Measurements from ENCODE around the gene DUSP22.
"Not testable (repeated sequence)": the region's sequence is repeated elsewhere in the genome, so short reads cannot be mapped to it uniquely, and the experiment has no call there.

DUSP22 gene

DNA sequence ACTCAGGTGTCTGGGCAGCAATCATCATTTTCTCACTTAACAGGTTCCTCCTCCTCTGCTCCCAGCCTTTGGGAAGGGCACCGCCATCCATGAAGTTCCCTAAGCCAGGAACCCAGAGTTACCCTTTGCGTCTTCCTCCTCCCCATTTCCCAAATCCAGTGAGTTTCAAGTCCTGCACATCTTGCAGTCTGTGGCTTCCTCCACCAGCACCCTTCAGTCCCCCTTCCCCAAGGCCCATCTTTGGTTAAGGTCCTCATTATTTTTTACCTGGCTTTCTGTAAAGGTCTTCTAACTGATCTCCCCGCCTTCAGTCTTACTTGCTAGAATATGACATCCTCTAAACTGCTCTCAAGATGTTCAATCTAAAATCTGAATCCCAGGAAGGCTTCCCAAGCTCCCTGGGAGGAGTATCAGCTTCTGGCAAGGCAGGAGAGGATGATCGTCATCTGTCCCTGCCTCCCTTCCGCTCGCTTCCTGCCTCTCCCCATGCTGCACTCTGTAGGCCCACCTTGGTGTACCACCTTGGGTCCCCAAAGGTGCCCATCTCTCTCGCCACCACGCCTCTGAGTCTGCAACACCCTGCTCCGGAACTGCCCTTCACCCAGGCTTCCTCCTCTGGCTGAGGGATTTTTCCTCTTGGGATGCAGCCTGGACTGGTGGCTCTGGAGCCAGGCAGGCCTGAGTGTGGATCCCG, 11.4 kb upstream of the DUSP22 start:
- DNase-seq = no peak

DNA sequence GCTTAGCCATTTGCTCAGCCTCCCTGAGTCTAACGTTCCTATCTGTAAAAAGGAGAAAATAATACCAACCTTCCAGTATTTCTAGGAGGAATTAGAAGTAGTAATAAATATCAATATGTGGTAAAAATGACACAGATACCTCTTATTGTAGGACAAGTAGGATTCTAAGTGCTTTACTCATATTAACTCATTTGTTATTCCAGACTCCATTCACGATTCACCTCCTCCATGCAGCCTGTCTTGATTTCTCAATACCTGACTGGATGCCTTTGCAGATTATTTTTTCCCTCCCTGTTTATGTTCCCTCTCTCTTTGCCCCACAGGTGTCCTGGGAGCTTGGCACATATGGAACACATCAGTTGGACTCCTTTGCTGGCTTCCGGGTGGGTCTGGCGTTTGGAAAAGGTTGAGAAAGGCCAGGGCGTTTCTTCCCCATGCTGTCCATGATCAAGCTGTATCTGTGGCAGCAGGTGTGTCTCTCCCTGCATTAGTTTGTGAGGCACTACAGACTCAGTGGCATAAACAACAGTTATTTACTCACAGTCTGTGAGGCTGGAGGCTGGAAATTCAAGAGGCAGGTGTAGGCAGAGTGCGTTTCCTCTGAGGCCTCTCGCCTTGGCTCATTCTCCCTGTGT, 10.7 kb upstream of the DUSP22 start:
- DNase-seq = no peak

DNA sequence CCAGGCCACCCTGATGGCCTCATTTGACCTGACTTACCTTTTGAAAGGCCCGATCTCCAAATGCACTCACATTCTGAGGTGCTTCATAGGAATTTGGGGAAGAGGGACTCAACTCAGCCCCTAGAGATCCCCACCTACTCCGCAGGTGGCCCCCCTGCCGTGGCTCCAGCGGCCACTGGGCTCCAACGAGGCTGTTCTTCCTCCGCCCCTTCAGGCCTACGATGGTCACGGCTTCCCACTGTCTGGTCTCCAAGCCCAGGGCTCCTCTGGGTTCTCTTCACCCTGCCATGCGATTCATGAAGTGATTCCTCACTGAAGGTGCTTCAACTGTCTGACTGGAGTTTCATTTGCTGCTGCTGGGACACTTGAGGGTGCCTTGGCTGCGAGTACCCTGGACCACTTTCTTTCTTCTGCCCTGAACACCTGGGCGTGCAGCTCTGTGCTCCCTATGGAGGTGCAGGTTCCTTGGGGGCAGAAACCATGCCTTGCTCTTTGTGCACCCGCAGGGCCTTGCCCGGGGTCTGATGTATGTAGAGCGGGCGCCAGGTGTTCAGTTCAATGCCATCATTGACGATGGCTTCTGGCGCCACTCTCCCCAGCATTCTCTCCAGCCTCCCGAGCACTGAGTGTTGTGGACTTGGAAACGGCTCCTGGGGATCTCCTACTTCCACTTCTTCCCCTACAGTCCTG, 10.0 kb upstream of the DUSP22 start:
- no peak for DNase-seq

DNA sequence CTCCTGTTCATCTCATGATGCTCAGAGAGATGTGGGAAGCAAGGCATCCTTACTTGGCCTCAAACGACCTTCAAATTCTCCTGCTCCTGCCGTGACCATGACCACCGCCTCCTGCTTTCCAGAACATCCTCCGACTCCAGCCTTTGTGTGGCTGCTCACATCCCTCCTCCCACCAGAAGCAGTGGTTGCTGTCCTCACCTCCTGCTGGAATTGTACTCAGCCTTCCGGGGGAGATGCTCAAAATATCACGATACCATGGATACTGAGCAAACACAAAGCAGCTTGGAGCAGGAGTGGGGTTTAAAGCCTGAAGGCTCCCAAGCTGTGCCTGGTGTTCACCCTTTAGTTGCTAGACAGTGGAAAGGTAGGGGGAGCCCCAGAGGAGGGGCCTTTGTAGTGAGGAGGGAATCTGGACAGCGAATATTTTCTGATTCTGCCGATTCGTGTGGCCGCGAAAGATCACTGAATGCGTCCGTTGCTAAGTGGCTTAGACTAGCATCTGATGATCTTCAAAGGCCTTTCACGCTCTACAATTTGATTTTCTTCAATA, 9.3 kb upstream of the DUSP22 start:
- DNase-seq = no peak

DNA sequence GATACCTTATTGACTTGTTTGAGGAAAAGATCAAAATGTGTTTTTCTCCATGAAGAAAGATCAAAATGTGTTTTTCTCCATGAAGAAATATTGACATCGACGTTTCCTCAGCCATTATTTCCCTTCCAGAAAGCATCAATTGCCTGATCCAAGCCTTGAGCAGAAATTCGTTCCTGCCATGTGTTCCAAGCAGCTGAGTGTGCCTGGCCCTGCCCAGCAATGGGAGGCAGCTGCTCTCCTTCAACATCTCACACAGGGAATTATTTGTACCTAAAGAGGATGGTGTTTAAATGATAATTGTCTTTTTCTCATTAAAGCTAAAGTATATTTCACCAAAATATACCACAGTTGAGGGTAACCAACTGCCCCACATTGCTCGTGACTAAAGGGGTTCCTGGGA, 7.8 kb upstream of the DUSP22 start:
- DNase-seq = no peak

DNA sequence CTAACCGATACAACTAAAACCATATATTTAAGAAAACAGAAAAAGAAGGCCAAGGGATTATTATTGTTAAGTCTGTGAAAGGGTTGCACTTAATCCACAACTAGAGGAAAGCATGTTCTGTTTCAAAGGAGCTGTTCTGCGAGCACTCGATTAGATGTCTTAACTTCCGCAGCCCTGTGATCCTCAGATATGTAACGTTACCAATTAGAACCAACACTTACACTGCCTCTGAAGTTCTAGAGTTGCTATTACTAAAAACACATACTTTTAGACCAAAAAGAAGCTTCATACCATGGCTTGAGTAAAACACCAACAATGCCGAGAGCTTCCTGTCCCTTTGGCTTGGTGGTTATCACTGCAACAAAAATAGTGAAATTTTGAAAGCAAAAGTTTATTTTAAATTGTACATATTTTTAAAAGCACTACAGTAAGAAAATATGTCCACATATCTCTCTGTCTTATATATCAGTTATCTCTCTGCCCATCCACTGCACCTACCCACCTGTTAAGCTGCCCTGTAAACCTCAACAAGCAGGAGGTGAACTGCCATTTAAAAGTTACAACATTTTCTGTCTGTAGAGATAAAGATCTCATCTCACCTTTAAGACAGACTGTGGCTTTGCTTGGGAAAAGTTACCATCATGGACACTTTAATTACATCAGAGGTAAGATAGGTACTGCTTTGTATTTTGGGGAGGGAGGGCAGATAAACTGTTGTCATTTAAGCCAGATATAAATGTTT, 7.1 kb upstream of the DUSP22 start:
- no peak for DNase-seq

DNA sequence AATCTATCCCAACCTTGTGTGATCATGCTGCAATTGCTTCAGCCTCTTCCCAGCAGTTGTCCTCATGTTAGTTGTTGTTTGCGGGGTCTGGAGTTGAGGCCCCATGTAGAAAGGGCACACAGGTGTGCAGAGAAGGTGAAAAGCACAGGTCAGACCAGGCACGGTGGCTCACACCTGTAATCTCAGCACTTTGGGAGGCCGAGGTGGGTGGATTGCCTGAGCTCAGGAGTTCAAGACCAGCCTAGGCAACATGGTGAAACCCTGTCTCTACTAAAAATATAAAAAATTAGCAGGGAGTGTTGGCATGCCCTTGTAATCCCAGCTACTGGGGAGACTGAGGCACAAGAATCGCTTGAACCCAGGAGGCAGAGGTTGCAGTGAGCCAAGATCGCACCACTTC, 6.4 kb upstream of the DUSP22 start:
- not testable (repeated sequence) for DNase-seq

DNA sequence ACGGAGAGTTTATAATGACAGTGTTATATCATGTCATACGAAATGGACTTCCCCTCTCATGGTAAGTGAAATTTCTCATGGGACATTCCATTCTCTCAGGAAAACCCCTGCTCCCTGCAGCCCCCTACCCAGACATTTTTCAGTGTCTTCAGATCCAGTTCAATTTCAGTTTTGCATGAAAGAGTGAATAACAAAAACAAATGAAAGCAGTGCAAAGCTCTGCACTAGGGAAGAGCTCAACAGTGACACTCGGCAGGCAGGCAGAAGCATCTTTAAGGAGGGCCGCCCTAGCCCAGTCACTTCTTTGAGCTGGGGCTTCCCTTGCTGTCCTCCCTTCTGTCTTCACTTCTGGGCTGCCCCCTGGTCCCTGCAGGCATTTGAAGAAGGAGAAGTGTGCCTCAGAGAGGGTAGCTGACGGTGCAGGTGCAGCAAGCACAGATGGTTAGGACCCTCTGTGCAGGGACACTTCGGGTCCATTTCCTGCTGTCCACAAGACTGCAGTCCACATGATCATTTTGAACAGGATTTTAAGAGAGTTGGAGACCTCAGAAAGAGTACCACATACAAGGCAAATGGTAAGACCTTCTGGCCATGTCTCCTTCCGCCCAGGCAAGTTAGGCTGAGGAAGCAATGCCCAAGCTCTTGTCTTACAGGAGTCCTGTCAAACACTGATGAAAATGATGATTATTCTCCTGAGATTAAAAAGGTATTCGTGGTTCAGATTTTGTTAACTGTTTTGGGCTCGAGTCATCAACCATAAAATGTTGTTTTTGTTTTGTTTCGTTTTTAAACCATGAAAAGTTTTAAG, 5.4 kb upstream of the DUSP22 start:
- DNase-seq = no peak

DNA sequence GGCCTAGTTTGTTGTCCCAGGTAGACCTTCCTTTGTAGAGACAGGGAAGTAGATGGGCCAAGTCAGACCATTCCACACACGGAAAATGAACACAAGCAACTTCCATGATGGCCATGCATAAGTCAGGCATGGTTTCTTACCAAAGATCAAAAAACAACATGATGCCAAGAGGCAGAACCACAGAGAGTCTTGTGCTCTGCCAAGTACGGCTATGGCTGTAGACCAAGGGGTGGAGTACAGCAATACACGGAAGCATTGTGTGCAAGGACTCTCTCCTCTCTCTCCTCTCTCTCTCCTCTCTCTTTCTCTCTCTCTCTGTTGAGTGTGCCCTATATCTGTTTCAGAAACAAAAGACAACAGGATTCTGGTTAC, 4.8 kb upstream of the DUSP22 start:
- DNase-seq = no peak

DNA sequence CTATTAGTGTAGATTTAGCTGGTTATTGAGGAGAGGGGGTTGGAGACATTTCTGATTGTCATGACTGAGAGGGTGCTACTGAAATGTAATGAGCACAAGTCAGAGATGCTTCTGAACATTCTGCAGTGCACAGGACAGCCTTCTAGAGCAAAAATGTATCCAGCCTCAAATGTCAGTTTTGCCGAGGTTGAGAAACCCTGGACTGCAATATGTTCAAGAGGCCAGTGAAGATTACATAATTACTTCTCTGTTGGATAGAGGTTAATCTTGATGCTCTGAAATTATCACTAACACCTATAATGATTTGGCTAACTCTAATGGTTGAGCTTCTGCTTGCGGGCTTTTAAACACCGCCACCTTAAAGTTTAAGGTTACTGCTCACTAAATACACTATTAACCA, 3.4 kb upstream of the DUSP22 start:
- DNase-seq = no peak

DNA sequence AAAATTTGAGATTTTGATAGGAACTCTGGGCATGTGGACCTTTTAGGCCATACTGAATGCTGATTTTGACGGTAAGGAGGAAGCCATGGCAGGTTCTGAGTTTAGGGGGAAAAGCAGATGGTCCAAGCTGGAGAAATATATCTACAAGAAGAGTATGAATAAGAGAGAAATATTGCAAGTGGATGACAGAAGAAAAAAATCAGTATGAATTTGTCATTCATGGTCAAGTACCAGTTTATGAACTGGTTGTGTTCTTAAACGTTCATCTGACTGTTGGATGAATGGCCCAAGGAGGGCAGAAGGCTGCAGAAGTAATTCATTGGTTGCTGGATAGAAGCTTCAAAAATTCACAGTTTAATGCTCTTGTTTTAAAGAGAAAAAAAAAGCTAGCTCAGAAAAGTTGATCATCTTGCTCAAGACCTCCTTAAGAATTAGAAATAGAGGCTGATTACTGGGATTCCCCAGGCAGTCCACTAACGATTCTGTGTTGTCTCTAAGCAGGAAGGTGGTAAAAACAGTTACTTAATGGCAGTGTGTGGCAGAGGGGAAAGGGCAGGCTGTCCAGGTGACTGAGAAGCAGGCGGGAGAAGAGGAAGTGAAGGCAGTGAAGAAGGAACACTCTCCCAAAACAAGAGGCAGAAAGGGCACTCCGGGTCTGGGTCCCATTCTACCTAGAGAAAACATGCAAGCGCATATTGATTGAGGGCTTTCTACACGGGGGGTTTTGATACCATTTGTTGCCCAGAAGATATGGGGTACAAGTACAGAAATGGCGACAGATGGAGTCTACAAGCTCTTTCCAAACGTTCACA, 2.0 kb upstream of the DUSP22 start:
- no peak for DNase-seq

DNA sequence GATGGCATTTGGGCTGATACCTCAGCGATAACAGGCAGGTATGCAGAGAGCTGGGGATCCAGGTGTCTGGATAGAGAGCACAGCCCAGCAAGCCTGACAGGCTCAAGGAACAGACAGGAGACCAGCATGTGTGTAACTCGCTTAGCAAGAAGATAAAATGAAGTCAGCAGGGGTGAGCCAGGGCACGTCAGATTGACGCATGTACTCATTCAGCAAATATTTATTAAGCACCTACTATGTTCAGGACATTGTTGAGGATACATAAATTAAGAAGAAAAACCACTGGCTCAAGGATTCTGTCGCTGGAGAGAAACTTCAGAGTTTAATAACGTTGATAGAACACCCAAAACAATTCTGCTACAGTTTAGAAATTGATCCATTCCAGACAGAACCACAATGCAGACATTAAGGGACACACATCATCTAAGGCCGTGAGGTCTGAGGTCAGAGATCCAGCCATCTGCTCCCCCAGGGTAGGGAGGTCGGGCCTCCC, 1.0 kb upstream of the DUSP22 start:
- DNase-seq = no peak

DNA sequence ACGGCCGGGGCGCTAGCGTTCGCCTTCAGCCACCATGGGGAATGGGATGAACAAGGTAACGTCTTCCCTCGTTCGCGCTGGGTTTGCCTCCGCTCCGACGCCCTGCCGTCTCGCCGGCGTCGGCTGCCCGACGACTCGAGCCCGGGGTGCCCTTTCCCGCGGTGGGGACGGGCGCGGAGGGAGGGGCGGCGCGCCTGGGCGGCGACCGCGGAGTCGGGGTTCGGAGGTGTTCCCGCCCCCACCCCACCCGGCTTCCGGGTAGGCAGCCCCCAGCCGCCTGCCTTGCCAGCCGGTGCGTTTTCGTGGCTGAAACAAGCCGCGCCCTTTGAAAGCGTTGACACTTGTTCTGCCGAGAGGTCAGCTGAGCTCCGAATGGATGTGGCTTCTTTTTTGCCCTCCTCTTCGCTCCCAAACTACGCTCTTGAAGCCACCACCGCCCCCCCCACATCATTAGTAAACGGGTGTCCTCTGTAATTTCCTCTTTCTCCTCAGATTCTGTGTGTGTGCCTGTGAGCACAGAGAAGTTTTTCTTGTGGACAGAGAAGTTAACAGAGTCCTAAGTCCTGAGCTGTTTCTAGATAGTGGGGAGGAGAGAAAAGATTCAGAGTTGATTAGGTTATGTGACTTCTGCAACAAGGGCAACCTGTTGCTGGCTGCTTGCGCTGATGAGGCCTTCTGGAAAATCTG, 362 bp downstream of the DUSP22 start:
- no peak for DNase-seq

DNA sequence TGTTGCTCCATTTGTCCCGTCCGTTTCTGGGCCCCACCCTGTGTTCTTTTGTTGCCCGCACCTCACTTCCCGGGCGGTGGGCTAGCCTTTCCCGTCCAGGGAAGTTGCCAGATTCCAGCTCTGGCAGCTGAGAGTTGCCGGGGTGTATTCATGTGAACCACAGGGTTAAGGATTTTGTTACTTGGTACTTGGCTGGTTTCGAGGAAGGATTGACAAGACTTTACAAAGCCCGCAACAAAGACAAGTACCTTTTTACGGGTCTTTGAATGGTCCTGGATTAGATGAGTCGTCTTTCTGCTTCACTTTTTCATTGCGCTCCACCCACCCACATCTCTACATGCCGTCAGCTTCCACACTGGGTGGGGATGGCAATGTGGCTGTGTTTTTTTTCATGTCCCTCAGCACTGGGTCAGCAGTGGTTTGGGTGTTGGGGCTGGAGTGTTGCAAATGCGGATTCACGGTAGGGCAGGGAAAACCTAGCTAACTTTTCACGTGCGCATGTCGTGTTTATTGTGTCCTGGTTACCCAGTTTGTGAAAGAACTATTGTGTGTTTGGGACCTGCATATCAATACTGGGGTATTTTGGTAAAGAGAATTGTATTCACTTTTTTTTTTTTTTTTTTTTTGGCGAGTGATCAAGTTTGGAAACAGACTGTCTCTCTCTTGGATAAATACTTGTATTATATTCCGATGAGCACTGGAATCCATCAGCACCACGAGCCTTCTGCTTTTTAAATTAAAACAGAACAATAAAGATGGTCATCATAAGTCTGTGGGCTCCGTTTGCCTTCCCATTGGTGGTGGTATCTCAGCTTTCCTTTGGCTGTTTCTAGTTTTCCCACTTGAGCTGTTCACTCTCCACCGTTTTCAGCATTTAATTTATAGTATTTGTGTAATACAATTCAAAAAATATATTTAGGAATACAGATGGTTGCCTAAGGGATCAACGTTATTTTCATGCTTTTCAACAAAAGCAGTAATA, 1.2 kb downstream of the DUSP22 start:
- no peak for DNase-seq

DNA sequence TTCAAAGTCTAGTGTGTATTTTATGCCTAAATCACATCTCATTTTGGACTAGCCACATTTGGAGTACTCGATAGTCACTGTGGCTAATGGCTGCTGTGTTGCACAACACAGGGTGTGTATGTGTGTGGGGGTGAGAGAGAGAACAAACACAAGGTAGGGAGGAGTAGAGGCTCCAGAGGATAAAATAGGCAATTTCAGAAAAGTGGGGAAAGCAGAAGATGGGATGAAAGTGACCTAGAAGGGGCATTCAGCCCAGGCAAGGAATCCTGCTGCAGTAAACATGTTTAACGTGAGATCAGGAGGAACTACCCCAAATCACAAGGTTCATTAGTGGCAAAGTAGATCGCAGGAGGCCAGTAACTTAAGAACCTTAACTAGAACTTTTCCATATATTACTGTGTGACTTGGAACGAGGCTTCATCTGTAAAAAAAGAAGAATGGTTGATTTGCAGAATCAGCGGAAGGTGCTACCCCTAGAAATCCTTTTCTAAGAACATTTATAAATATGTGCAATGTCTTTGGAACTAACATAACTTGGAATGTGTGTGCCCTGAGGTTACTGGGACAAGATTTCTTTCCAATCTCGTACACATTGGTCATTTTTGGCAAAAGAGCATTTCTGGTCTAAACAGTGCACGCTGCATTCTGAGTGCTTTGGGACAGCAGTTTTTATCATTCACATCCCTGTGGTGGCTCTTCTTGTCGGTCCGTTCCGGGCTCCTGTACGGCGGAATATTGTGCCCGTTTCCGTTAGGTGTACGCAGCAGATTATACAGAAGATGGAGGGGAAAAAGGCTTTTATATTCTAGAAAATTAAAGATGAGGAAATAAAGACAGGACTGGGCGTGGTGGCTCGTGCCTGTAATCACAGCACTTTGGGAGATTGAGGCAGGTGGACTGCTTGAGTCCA, 2.6 kb downstream of the DUSP22 start:
- DNase-seq = no peak

DNA sequence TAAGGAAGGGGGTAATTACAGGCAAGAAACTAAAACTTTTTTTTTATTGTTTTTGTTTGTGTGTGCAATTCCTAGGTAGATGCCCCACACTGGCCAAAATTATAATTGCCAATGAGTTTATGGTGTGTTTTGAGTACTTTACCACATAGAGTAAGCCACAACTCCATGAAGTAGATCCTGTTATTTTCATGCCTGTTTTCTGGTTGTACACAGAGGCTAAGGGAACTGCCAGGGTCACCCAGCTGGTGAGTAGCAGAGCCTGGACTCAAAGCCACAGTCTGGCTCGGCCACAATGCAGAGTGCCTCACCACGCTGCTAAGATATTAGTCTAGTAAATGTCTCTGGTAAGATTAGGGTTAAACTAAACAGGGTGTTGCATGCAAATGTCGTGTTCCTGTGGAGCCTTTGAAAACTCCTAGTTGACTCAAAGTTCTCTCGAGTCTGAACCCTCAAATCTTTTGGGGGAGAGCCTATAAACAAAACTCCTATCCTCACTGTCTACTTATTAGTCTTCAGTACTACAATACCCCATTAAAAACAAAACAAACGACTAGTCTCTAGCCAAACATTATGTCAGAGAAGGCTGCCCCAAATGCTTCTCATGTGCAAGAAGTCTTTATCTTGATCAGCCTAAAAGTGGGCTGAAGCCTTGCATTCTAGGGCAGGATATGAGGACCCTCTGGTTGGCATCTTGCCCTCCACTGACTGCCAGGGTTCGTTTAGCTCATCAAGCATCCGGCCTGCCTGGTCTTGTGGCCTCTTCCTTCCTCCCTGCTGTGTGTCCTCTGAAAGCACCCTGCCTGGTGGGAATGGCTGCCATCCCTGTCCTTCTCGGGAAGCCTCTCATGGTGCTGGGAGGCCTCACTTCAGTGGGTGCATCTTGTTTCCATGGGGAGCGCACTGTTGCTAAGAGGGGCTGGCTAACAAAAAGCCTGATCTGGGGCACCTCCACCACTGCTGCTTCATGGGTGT, 4.2 kb downstream of the DUSP22 start:
- DNase-seq = no peak

DNA sequence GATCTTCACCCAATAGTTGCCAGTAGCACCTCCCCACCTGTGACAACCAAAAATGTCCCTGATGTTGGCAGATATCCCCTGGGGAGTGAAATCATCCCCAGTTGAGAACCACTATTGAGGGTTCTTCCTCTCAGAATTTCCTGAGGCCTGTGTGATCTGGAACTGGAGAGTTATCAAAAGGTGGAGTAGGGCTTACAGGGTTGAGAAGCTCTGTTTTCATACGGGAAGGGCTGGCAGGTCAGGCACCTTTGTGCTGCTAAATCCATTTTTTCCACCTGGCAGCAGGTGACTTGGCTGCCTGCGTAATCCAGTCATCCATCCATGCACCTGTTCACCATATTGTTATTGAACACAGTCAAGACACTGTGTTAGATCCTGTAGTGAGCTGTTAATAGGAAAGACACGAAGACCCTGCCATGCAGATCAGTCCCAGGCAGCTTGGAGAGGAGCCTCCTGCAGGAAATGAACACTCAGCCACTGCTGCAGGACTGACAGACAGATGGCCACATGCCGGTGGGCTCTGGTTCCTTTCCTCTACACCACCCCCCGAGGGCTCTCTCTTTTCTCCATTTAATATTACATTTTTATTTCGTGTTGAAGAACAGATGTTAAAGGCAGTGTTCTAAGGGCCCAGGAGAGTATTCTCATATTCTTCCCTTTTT, 5.4 kb downstream of the DUSP22 start:
- DNase-seq = no peak

Measured in COR-L47 (cell line).